K562 (cell line): ENCODE measurements around the gene TACR1. TPM values are rescaled to one million over a fixed set of nuclear protein-coding genes. Genes with fewer than 3 reads are reported as not detected.

Experiments
- HMGN3 ChIP-seq: IDR thresholded peaks from 2 replicates; pipeline ENCODE4 v1.6.1; 2011; ENCODE audit warnings: borderline replicate concordance, low read depth, mild to moderate bottlenecking, mixed read lengths, low read length; ENCODE audit not compliant: insufficient read length; ENCODE audit errors: extremely low read depth
- SFPQ ChIP-seq: fragments of 200-400 bp; formaldehyde crosslinking; IDR thresholded peaks from 2 replicates; pipeline ENCODE4 v1.6.1; 2017; ENCODE audit warnings: mild to moderate bottlenecking, low read depth, low read length, moderate library complexity
- ZNF586 ChIP-seq: fragments of 450-650 bp; formaldehyde crosslinking; conservative IDR thresholded peaks from 2 replicates; pipeline ENCODE4 v1.4.0; 2020; ENCODE audit warnings: mild to moderate bottlenecking, moderate library complexity
- polyA plus RNA-seq, 8 experiments: library from polyadenylated mRNA; depleted of rRNA in 4 of 8; stranded (reverse) in 5 of 8; unstranded in 3 of 8; fragments of >200 nt; fragmentation: Nextera tagmentation in 2 of 8; fragmentation: Illumina TruSeq in 1 of 8; extraction: Ambion mirVana in 2 of 8; extraction: Trizol in 1 of 8; gene quantifications; 2 replicates each; pipeline versions ENCODE4 v1.2.1 to v1.2.3, GENCODE V29; 2011 to 2014; ENCODE audit warnings: inconsistent platforms in 1 of 8, missing spikeins in 1 of 8
- total RNA-seq, 7 experiments: library from RNA; depleted of rRNA in 6 of 7; stranded (reverse); fragments of >200 nt in 6 of 7; fragmentation: Illumina TruSeq in 2 of 7; extraction: Trizol in 2 of 7; gene quantifications; 2 replicates each; pipeline versions ENCODE4 v1.2.1 to v1.2.3, GENCODE V29; 2011 to 2021; ENCODE audit warnings: low replicate concordance in 1 of 7
- TF ChIP-seq, protein P1 (sequence below): fragments of 450-650 bp; formaldehyde crosslinking; IDR thresholded peaks from 2 replicates; pipeline ENCODE4 v1.4.0; 2020; ENCODE audit warnings: mild to moderate bottlenecking, moderate library complexity
- TF ChIP-seq, protein P2 (sequence below): fragments of 250-450 bp; sonication (Bioruptor Pico); IDR thresholded peaks from 2 replicates; pipeline ENCODE4 v1.9.0; 2021; ENCODE audit warnings: mild to moderate bottlenecking, inconsistent platforms
- TF ChIP-seq, protein P3 (sequence below), 3 experiments: fragments of 200-800 bp in 1 of 3; fragments of 250-450 bp in 1 of 3; fragments of 450-650 bp in 1 of 3; sonication (Bioruptor Pico) in 1 of 3; sonication (Bioruptor generic) in 1 of 3; formaldehyde crosslinking in 1 of 3; IDR thresholded peaks; 2 replicates each; pipeline versions ENCODE4 v1.6.1 to v1.8.0; 2016 to 2022; ENCODE audit warnings: mild to moderate bottlenecking in 2 of 3, missing genetic modification characterization in 2 of 3, missing compliant biosample characterization in 1 of 3, moderate library complexity in 1 of 3

Gene TACR1
- total and polyA plus RNA-seq, 9 of the 15 experiments (the other 6 are each of a cell fraction or from before 2014, with no cell fraction given) = not detected

- TF ChIP-seq, protein P1, sequence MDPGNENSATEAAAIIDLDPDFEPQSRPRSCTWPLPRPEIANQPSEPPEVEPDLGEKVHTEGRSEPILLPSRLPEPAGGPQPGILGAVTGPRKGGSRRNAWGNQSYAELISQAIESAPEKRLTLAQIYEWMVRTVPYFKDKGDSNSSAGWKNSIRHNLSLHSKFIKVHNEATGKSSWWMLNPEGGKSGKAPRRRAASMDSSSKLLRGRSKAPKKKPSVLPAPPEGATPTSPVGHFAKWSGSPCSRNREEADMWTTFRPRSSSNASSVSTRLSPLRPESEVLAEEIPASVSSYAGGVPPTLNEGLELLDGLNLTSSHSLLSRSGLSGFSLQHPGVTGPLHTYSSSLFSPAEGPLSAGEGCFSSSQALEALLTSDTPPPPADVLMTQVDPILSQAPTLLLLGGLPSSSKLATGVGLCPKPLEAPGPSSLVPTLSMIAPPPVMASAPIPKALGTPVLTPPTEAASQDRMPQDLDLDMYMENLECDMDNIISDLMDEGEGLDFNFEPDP (CRISPR knock-in tag) = no peak
- TF ChIP-seq ZNF586 (CRISPR knock-in tag) = no peak
- TF ChIP-seq SFPQ = no peak
- TF ChIP-seq, protein P2, sequence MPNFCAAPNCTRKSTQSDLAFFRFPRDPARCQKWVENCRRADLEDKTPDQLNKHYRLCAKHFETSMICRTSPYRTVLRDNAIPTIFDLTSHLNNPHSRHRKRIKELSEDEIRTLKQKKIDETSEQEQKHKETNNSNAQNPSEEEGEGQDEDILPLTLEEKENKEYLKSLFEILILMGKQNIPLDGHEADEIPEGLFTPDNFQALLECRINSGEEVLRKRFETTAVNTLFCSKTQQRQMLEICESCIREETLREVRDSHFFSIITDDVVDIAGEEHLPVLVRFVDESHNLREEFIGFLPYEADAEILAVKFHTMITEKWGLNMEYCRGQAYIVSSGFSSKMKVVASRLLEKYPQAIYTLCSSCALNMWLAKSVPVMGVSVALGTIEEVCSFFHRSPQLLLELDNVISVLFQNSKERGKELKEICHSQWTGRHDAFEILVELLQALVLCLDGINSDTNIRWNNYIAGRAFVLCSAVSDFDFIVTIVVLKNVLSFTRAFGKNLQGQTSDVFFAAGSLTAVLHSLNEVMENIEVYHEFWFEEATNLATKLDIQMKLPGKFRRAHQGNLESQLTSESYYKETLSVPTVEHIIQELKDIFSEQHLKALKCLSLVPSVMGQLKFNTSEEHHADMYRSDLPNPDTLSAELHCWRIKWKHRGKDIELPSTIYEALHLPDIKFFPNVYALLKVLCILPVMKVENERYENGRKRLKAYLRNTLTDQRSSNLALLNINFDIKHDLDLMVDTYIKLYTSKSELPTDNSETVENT = no peak
- TF ChIP-seq, protein P3, sequence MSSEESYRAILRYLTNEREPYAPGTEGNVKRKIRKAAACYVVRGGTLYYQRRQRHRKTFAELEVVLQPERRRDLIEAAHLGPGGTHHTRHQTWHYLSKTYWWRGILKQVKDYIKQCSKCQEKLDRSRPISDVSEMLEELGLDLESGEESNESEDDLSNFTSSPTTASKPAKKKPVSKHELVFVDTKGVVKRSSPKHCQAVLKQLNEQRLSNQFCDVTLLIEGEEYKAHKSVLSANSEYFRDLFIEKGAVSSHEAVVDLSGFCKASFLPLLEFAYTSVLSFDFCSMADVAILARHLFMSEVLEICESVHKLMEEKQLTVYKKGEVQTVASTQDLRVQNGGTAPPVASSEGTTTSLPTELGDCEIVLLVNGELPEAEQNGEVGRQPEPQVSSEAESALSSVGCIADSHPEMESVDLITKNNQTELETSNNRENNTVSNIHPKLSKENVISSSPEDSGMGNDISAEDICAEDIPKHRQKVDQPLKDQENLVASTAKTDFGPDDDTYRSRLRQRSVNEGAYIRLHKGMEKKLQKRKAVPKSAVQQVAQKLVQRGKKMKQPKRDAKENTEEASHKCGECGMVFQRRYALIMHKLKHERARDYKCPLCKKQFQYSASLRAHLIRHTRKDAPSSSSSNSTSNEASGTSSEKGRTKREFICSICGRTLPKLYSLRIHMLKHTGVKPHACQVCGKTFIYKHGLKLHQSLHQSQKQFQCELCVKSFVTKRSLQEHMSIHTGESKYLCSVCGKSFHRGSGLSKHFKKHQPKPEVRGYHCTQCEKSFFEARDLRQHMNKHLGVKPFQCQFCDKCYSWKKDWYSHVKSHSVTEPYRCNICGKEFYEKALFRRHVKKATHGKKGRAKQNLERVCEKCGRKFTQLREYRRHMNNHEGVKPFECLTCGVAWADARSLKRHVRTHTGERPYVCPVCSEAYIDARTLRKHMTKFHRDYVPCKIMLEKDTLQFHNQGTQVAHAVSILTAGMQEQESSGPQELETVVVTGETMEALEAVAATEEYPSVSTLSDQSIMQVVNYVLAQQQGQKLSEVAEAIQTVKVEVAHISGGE (CRISPR knock-in tag; IDR thresholded peaks at IDR 0.05) = no peak
- no peak for TF ChIP-seq HMGN3
Measured at GRCh38 chr2:75100801-75101151, 98.5 kb downstream of the TACR1 start (continued).
